Thymus (tissue), 11 donors: ENCODE data around the gene ADAM19. TPM values are rescaled to one million over a fixed set of nuclear protein-coding genes. Genes with fewer than 3 reads are reported as not detected.

Source experiments
- DNase-seq, 9 donors: peaks; one replicate each; pipeline ENCODE4 v3.0.0-alpha.2; 2013; ENCODE audit warnings: low spot score in 9 of 9, low read depth in 6 of 9, missing footprints in 1 of 9
- H3K27ac ChIP-seq, 2 donors: one replicate each; pipeline ENCODE4 v1.5.1; 2013; ENCODE audit warnings: control low read depth in 1 of 2, low read depth in 1 of 2, low read length in 1 of 2, mild to moderate bottlenecking in 1 of 2, moderate library complexity in 1 of 2
- H3K27me3 ChIP-seq, 2 donors: one replicate each; pipeline ENCODE4 v1.5.1; 2013; ENCODE audit warnings: low read length in 1 of 2; ENCODE audit not compliant: control insufficient read depth in 2 of 2, insufficient read depth in 1 of 2
- H3K36me3 ChIP-seq, 2 donors: one replicate each; pipeline ENCODE4 v1.5.1; 2013; ENCODE audit warnings: low read length in 1 of 2, mild to moderate bottlenecking in 1 of 2, moderate library complexity in 1 of 2; ENCODE audit not compliant: control insufficient read depth in 2 of 2, insufficient read depth in 2 of 2
- H3K4me1 ChIP-seq, 2 donors: one replicate each; pipeline ENCODE4 v1.5.1; 2013; ENCODE audit warnings: low read length in 2 of 2; ENCODE audit not compliant: control insufficient read depth in 2 of 2, insufficient read depth in 2 of 2
- H3K4me3 ChIP-seq, 2 donors: one replicate each; pipeline ENCODE4 v1.5.1; 2013; ENCODE audit warnings: low read length in 2 of 2, control low read depth in 1 of 2, mild to moderate bottlenecking in 1 of 2
- H3K9me3 ChIP-seq, 2 donors: one replicate each; pipeline ENCODE4 v1.5.1; 2013; ENCODE audit warnings: low read length in 1 of 2, mild to moderate bottlenecking in 1 of 2; ENCODE audit not compliant: control insufficient read depth in 2 of 2, insufficient read depth in 1 of 2
- WGBS: extraction: QIAGEN DNeasy Blood & Tissue Kit; methylation state at CpG from one replicate; pipeline ENCODE4 v1.1.7; 2013; 5-methylcytosine and 5-hydroxymethylcytosine counted together
- polyA plus RNA-seq: library from polyadenylated mRNA; stranded (reverse); fragments of 200-250 nt; gene quantifications from one replicate; pipeline ENCODE4 v1.2.3, GENCODE V29; 2013
- total RNA-seq: library from RNA; stranded (reverse); fragments of 120-200 nt; gene quantifications from one replicate; pipeline ENCODE4 v1.2.4, GENCODE V29; 2013
- donor health status: healthy.

The ADAM19 gene
- total and polyA plus RNA-seq, 2 donors = 6.9 to 13.2 TPM

- Histone ChIP-seq H3K4me3 (no peak overlapping the region), H3K27ac (no peak overlapping the region), H3K4me1 (peaks cover 0 to 38% of the 10 kb centered on the region in 2 donors), H3K36me3 (peaks cover 0 to 7% of the 10 kb centered on the region in 2 donors), H3K27me3 (no peaks in the 10 kb centered on the region), H3K9me3 (no peaks in the 10 kb centered on the region)
- WGBS = 96% methylated on average over 2 of the region's 2 CpGs
- DNase-seq = no peak
Observed at GRCh38 chr5:157540124-157540523, 35.5 kb downstream of the ADAM19 start.

GRCh38 chr5:157539503-157540022 is 36.0 kb downstream of the ADAM19 start:
- peaks cover 0 to 33% of the 10 kb centered on the region in 2 donors for H3K4me1 ChIP-seq

GRCh38 chr5:157538311-157538710 is 37.3 kb downstream of the ADAM19 start:
- WGBS = 98% methylated on average over 6 of the region's 6 CpGs
- no peak overlapping the region for H3K27ac ChIP-seq
- DNase-seq = no peak
- H3K4me3 ChIP-seq = no peak overlapping the region
- peaks cover 0 to 7% of the 10 kb centered on the region in 2 donors for H3K36me3 ChIP-seq
- H3K9me3 ChIP-seq = no peaks in the 10 kb centered on the region
- peaks cover 0 to 26% of the 10 kb centered on the region in 2 donors for H3K4me1 ChIP-seq
- H3K27me3 ChIP-seq = no peaks in the 10 kb centered on the region

More at GRCh38 chr5:157539503-157540022, 36.0 kb downstream of the ADAM19 start:
- no peak overlapping the region for H3K4me3 ChIP-seq
- no peaks in the 10 kb centered on the region for H3K27me3 ChIP-seq
- peak overlapping the region in 1 of 2 donors; percentile 18 for H3K27ac ChIP-seq
- peaks cover 0 to 7% of the 10 kb centered on the region in 2 donors for H3K36me3 ChIP-seq
- DNase-seq = no peak
- H3K9me3 ChIP-seq = no peaks in the 10 kb centered on the region
- WGBS = 96% methylated on average over 4 of the region's 4 CpGs

GRCh38 chr5:157535042-157535865 is 40.3 kb downstream of the ADAM19 start:
- 95% methylated on average over 6 of the region's 6 CpGs for WGBS
- Histone ChIP-seq H3K4me3 (no peak overlapping the region), H3K27me3 (no peaks in the 10 kb centered on the region), H3K9me3 (no peaks in the 10 kb centered on the region), H3K36me3 (peaks cover 0 to 7% of the 10 kb centered on the region in 2 donors), H3K27ac (no peak overlapping the region), H3K4me1 (peaks cover 0 to 5% of the 10 kb centered on the region in 2 donors)
- DNase-seq = no peak

GRCh38 chr5:157533011-157533481 is 42.5 kb downstream of the ADAM19 start:
- Histone ChIP-seq H3K9me3 (no peaks in the 10 kb centered on the region), H3K27me3 (no peaks in the 10 kb centered on the region), H3K4me3 (no peak overlapping the region), H3K27ac (no peak overlapping the region), H3K4me1 (peaks cover 0 to 4% of the 10 kb centered on the region in 2 donors), H3K36me3 (peaks cover 0 to 7% of the 10 kb centered on the region in 2 donors)
- no peak for DNase-seq
- 96% methylated on average over 7 of the region's 7 CpGs for WGBS

GRCh38 chr5:157532022-157532421 is 43.6 kb downstream of the ADAM19 start:
- DNase-seq = no peak
- Histone ChIP-seq H3K4me3 (no peak overlapping the region), H3K27ac (no peak overlapping the region), H3K36me3 (peaks cover 0 to 6% of the 10 kb centered on the region in 2 donors), H3K4me1 (peaks cover 0 to 7% of the 10 kb centered on the region in 2 donors), H3K9me3 (no peaks in the 10 kb centered on the region), H3K27me3 (no peaks in the 10 kb centered on the region)
- 95% methylated on average over 5 of the region's 5 CpGs for whole genome bisulfite sequencing

GRCh38 chr5:157530226-157530972 is 45.2 kb downstream of the ADAM19 start:
- no peak for DNase-seq
- H3K4me1 ChIP-seq = peaks cover 0 to 7% of the 10 kb centered on the region in 2 donors
- no peak overlapping the region for H3K27ac ChIP-seq
- no peak overlapping the region for H3K4me3 ChIP-seq
- no peaks in the 10 kb centered on the region for H3K27me3 ChIP-seq
- no peaks in the 10 kb centered on the region for H3K36me3 ChIP-seq
- H3K9me3 ChIP-seq = no peaks in the 10 kb centered on the region
- 91% methylated on average over 13 of the region's 13 CpGs for WGBS

- Histone ChIP-seq H3K4me3 (no peak overlapping the region), H3K36me3 (no peaks in the 10 kb centered on the region), H3K4me1 (peaks cover 0 to 7% of the 10 kb centered on the region in 2 donors), H3K27ac (no peak overlapping the region), H3K27me3 (no peaks in the 10 kb centered on the region), H3K9me3 (no peaks in the 10 kb centered on the region)
- 100% methylated on average over 1 of the region's 1 CpG for WGBS
- no peak for DNase-seq
Observed at GRCh38 chr5:157529002-157529401, 46.6 kb downstream of the ADAM19 start.
